MM.1S (cell line): ENCODE results near the gene SQSTM1.

Source experiments
- EZH2 ChIP-seq: fragments of 300-600 bp; sonication (generic); optimal IDR thresholded peaks from 2 replicates; pipeline ENCODE3; 2017; ENCODE audit warnings: low read depth, mild to moderate bottlenecking, antibody characterized with exemption, low read length, mixed read lengths
- TF ChIP-seq, protein P1 (sequence below): fragments of 300-600 bp; sonication (generic); IDR thresholded peaks from 2 replicates; pipeline ENCODE4 v1.5.1; 2016; ENCODE audit warnings: antibody characterized with exemption, low read length, mixed read lengths

DNA sequence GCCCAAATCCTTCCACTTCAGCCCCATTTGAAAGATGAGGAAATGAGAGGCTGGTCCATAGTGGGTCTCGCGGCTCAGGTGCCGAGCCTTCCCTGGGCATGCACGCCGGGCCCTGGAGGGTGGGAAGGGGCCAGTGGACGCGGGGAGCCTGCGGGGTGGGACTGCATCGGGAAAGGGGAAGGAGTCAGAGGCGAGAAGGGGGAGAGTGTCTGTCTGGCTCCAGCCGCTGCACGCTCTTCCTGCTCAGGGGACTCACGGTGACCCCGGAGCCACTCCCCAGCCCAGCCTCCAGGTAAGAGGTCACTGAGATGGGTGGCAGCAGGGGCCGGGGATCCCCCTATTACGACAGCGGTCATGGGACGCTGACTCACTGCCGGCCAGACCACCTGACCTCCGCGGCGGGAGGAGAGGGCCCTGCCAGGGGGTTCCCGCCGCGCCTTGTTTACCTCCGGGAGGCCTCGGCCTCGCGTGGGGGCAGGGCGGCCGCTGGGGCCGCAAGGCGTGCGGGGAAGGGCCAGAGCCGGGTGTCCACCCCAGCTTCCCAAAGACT is 1.9 kb upstream of the SQSTM1 start:
- TF ChIP-seq, protein P1, sequence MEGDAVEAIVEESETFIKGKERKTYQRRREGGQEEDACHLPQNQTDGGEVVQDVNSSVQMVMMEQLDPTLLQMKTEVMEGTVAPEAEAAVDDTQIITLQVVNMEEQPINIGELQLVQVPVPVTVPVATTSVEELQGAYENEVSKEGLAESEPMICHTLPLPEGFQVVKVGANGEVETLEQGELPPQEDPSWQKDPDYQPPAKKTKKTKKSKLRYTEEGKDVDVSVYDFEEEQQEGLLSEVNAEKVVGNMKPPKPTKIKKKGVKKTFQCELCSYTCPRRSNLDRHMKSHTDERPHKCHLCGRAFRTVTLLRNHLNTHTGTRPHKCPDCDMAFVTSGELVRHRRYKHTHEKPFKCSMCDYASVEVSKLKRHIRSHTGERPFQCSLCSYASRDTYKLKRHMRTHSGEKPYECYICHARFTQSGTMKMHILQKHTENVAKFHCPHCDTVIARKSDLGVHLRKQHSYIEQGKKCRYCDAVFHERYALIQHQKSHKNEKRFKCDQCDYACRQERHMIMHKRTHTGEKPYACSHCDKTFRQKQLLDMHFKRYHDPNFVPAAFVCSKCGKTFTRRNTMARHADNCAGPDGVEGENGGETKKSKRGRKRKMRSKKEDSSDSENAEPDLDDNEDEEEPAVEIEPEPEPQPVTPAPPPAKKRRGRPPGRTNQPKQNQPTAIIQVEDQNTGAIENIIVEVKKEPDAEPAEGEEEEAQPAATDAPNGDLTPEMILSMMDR, result no peak
- TF ChIP-seq EZH2, result no peak
